Putamen (tissue), 1 donor: Measurements from ENCODE around the gene ANKRD63.

ENCODE experiments used
- DNase-seq: peaks from one replicate; pipeline ENCODE4 v3.0.0-alpha.2; 2016; ENCODE audit warnings: low spot score

Gene ANKRD63

DNA sequence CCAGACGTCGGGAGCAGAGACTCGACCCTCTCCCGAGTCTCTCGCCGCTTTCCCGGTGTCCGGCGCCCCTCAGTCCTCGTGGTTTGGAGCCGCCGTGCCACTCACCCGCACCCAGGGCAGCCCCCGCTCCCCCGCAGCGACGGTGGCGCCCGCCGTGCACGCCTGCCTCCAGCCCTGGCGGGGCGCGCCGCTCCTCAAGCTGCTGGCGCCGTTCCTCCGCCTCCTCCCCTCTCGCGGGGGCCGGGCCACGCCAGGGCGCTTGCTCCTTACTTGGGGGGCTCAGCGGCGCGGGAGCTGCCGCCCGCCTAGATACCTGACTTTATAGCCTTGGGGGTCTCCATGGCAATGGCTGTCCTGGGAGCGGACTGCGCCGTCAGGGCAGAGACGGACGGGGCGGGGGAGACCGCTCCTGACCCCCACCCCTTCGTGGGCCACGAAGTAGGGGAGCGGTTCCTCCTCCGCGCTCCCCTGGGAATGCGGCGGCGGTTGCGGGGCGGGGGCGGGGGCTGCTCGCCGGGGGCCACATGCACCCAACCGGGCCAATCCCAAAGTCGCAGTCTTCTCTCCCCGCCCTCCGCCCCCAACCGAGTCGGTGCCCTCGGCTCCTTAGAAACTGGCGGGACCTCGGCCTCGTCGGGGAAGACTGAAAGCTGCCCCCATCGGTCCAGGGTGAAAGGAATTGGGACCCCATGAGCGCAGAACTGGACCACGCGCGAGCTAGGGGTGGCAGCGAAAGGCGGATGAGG lies at the start of gene ANKRD63:
Gene ANKRD63, minus strand, starts transcription at position 196 of the 746 bp plus-strand sequence. CDS start 478 bp downstream, outside the sequence.
- no peak for DNase-seq

DNA sequence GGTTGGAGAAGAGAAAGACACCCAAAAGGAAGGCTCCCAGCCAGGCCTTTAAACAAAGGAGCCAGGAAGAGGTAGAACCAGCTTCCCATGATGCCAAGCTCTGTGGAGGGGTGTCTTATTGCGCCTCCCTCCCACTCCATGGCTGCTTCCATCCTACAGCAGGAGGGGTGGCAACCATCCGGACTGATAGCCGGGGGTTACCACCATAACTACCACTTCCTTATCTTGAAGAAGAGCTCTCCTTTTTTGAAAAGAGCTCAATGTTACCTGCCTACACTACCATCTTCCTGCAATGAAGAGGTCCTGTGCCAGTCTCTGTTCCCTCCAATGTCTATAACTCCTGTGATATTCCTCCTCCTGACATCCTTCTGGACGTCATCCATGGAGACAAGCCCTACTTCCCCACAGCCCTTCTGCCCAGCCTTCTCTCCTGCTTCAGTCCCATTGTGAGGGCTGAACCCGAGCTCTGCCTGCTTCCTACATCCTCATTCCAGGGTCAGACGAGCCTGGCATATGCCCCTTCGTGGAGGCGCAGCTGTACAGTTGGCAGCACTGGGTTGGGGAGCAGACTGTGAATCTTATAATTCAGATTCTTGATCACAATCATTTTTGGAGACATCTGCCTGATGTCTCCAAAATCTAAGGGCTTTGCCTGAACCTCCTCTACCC lies 49.4 kb upstream of the ANKRD63 start:
- no peak for DNase-seq

- DNase-seq = no peak
These were observed 48.8 kb upstream of the ANKRD63 start for GRCh38 chr15:40331637-40332036.

- no peak for DNase-seq
These were observed 48.2 kb upstream of the ANKRD63 start for GRCh38 chr15:40331026-40331425.

- DNase-seq = no peak
These were observed 47.5 kb upstream of the ANKRD63 start for GRCh38 chr15:40330368-40330836.

DNA sequence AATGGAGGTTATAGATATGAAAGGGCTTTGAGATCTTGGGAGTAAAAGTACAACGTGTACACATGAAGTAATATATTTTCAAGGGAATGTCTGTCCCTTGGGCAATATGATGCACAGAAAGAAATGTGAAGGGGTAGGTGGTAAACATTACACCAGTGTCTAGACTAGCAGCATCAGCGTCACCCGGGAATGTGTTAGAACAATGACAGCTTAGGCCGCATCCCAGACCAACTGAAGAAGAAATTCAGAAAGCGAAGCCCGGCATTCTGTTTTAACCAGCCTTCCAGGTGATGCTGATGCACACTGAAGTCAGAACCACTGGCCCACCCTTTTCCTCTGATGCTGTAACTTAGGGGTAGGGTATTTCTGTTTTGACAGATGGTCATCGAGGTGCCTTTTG lies 46.9 kb upstream of the ANKRD63 start:
- DNase-seq = no peak

DNA sequence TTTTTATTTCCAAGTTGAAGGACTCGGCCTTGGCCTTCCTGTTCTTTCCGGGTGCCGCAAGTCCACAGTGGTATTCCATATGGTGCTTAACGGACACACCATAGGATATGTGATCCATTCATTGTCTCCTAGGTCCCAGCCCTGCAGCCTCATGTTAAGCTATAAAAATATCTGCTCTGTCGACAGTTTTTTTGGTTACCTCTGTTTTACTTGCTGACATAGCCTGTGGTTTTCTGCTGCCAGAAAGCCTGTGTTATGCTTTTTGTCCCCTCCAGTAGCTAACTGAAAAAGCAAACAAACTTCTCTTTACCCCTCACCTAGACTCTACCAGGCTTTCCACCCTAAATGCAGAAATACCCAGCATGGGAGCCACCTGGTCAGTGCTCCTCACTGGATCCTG lies 45.9 kb upstream of the ANKRD63 start:
- no peak for DNase-seq

- DNase-seq = no peak
These were observed 45.3 kb upstream of the ANKRD63 start for GRCh38 chr15:40328176-40328575.

GRCh38 chr15:40327457-40327856 lies 44.6 kb upstream of the ANKRD63 start:
- no peak for DNase-seq

DNA sequence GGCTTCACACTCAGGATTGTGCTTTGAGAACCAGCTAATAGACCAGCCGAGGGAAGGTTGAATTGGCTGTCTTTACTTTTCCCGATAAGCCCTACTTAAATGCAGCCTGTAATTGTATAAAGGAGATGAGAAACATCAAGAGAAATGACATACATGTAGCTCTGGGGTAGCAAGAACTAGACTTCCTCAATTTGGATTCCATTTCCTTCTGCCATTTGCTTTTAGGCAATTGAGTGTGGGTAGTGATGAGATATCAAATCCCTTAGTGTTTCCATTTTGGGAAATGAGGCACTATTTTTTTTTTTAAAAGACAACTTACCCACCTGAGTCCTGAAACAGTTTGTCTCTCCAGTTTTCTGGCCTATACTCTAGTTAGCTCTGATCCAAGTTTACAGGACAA lies 42.8 kb upstream of the ANKRD63 start:
- DNase-seq = no peak

- DNase-seq = no peak
These were observed 42.3 kb upstream of the ANKRD63 start for GRCh38 chr15:40325188-40325587.

- no peak for DNase-seq
These were observed 41.4 kb upstream of the ANKRD63 start for GRCh38 chr15:40323953-40324937.

GRCh38 chr15:40323239-40323952 lies 40.5 kb upstream of the ANKRD63 start, which contains the start of gene INAFM2:
INAFM2 (plus strand) TSS chr15:40323692; CDS start chr15:40324056, 364 bp downstream.
- peak; percentile 90 for DNase-seq

DNA sequence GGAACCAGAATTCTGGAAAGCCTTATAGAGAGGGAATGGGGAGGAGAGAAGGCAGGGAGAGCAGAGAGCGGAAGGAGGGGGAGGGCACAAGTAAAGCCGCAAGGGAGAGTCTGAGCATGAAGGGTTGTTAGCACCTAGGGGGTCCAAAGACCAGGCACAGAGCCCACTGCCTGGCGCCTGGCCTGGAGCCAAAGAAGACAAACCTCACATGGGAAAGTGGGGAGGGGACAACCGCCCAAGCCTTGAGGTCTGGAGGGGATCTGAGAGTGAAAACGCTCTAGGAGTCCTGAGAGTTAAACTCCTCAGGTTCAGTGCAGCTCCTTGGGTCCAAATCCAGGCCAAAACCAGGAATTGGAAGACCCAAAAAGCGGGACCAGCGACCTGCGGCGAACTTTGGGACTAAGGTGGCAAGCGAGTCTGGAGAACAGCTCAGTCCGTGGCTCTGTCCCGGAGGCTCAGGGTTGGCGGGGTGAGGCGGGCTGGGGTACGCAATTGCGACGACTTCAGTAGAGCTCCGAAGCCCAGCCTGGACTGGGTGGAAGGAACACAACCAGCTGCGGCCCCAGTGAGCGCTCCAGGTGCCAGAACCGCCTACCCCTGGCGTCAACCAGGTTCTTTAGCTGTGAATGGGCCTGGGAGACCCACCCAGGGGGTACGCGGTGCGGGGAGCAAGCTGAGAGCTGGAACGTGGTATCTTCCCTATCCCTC lies 39.8 kb upstream of the ANKRD63 start:
- DNase-seq = no peak

DNA sequence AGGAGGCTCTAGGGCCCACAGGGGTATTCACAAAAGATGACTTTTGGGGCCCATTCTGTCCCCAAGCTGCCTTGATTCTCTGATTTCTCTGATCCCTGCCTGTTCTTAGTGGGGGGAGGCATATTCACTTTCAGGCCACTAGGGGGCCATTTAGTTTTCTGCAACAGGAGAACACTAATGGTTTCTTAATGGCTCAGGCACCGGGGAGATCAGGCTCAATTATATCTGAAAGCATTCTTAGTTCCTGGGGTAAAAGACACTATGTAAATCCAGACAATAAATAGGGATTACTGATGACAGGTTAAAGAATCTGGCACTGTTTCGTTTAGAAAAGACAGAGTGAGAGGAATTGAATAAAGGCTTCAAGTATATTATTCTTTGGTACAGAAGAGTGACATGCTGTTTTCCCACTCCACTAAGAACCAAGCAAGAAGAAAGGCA lies 38.1 kb upstream of the ANKRD63 start:
- peak; percentile 74 for DNase-seq

- DNase-seq = no peak
These were observed 37.5 kb upstream of the ANKRD63 start for GRCh38 chr15:40320409-40320808.

GRCh38 chr15:40317580-40317979 lies 34.7 kb upstream of the ANKRD63 start:
- no peak for DNase-seq

DNA sequence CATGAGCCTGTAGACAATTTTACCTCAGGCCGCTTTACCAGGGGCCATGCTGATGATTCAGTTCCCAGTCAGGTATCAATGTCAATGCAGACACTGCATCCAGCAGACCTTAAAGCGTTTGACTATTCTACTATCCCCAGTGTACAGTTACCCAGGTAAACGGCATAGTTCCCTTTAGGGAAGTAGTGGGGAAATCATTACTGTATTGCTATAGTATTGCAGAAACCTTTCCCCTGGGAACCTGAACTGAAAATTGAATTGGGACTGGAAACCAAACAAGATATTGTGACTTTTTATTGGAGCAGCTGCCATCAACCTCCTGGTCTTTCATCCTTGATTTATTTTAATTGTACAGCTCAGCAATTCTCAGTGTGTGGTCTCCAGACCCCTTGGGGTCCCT lies 34.1 kb upstream of the ANKRD63 start:
- DNase-seq = no peak

GRCh38 chr15:40314723-40315276 lies 31.9 kb upstream of the ANKRD63 start:
- no peak for DNase-seq
